ENCODE measurements around the gene APOBEC3A. TPM values are rescaled to one million over a fixed set of nuclear protein-coding genes. Genes with fewer than 3 reads are reported as not detected.

The APOBEC3A gene
- total and polyA plus RNA-seq, 2 of the 8 experiments (the other 6 are each of a cell fraction or from before 2014, with no cell fraction given) = not detected

DNA sequence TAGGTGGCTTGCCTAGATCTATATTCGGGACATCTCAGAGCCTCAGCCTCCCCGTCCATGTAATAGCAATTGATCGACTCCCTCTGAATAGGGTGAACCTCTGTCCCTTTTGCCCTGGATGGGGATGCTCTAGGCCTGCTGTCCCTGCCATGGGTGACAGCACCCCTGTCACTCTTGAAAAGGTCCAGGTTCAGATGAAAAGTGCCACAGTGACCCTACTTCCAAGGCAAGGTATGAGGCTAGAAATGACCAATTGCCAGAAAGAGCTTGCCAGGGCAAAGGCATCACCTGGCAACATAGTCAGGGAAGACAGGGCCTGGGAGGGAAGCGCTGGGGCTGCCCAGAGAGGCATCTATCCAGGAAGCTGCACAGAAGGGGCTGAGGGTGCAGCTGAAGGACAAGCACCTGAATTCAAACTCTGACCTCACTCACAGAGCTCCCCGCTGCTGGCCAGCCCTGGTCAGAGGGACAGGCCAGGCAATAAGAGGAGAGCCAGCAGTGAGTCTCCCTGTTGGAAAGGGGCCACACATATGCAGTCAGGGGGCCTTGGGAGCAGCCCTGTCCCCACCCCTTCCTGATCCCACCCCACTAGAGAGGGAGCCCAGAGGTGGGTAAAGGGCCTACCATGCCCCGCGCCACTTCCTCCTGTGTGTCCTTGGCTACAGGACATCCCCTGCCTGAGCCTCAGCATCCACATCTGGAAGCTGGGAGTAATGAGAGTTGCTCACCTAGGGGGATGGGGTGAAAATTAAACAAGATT lies 9.0 kb upstream of the APOBEC3A start:
- Histone ChIP-seq H3K18ac (ENCODE audit: extremely low read depth, low read length) (no peak overlapping the region), H2BK5ac (ENCODE audit: low read depth, low read length) (no peak overlapping the region), H4K20me1 (replicated peaks in 1 of 2; ENCODE audit: control insufficient read depth in 1 of 2, insufficient read depth in 2 of 2, low read length in 2 of 2) (no peaks in the 10 kb centered on the region), H3K56ac (replicated peaks; ENCODE audit: insufficient read length, low read depth, low read length) (no peak overlapping the region), H3K36me3 (ENCODE audit: control insufficient read depth in 2 of 4, insufficient read depth in 4 of 4, low read length in 3 of 4) (no peaks in the 10 kb centered on the region), H3K79me1 (ENCODE audit: low read depth, low read length) (no peaks in the 10 kb centered on the region), H2AFZ (ENCODE audit: low read length) (no peak overlapping the region), H2BK20ac (ENCODE audit: low read length) (no peak overlapping the region), H3K14ac (ENCODE audit: insufficient read length) (no peak overlapping the region), H3K27me3 (replicated peaks in 1 of 4; ENCODE audit: control insufficient read depth in 3 of 4, extremely low read depth in 1 of 4, insufficient read depth in 3 of 4, low read length in 3 of 4) (peaks cover 0 to 5% (median 0%) of the 10 kb centered on the region in 4 experiments; a peak in 2 of 7 replicates), H4K5ac (ENCODE audit: insufficient read length, low read depth, low read length) (no peak overlapping the region), H2BK120ac (replicated peaks; ENCODE audit: low read depth, low read length) (no peak overlapping the region), H3K9me3 (ENCODE audit: insufficient read depth in 2 of 2, low read depth in 1 of 2, low read length in 1 of 2) (no peaks in the 10 kb centered on the region), H4K8ac (ENCODE audit: extremely low read depth, insufficient read depth, low read length) (no peak overlapping the region; the same call in 1 of the 2 replicates), H3K4me2 (ENCODE audit: insufficient read depth in 1 of 2, low read depth in 2 of 2, low read length in 2 of 2) (no peak overlapping the region), H3K79me2 (ENCODE audit: control insufficient read depth in 1 of 2, insufficient read depth in 2 of 2, low read length in 2 of 2) (no peaks in the 10 kb centered on the region), H4K91ac (replicated peaks; ENCODE audit: insufficient read length, low read length) (no peak overlapping the region), H3K27ac (ENCODE audit: low read depth, low read length) (no peak overlapping the region), H2AK5ac (ENCODE audit: low read depth, low read length) (no peak overlapping the region), H3K4ac (replicated peaks; ENCODE audit: insufficient read length, low read depth, low read length) (no peak overlapping the region), H3K4me1 (replicated peaks in 1 of 4; ENCODE audit: control insufficient read depth in 3 of 4, insufficient read depth in 4 of 4, low read length in 3 of 4) (peaks cover 0 to 3% (median 0%) of the 10 kb centered on the region in 4 experiments; a peak in 3 of 7 replicates), H3K9ac (replicated peaks in 1 of 4; ENCODE audit: extremely low read depth in 1 of 4, low read depth in 3 of 4, low read length in 3 of 4) (no peak overlapping the region), H2BK15ac (ENCODE audit: low read length) (0 out of 2 replicates have a peak overlapping the region, but pooled peaks have one; percentile 31), H3K4me3 (ENCODE audit: extremely low read depth in 1 of 4, insufficient read depth in 2 of 4, low read depth in 3 of 4, low read length in 4 of 4) (no peak overlapping the region), H3K23ac (ENCODE audit: insufficient read length) (no peak overlapping the region), H2BK12ac (ENCODE audit: low read depth, low read length) (no peak overlapping the region), H3K23me2 (ENCODE audit: low read depth, low read length) (no peaks in the 10 kb centered on the region)
- no peak for DNase-seq (ENCODE audit: low read depth in 1 of 2, low spot score in 2 of 2)
- 90% methylated on average over 7 of the region's 7 CpGs; no CpG with 5 or more reads in 1 of the 2 experiments for WGBS, 2 experiments (ENCODE audit: extremely low coverage in 1 of 2, insufficient coverage in 1 of 2, insufficient read length in 1 of 2, insufficient replicate concordance in 2 of 2, low coverage in 1 of 2, low lambda C conversion rate in 2 of 2, missing lambda C conversion rate in 1 of 2)
- CTCF ChIA-PET (ENCODE audit: partially characterized antibody) = interaction anchor here (0.9 kb wide), 1 partner anchor 33 kb away, joined by 3 read pairs; no protein-coding TSS in a partner anchor
- POLR2A ChIA-PET (ENCODE audit: partially characterized antibody) = no interaction called here
- TF ChIP-seq SP2 (IDR thresholded peaks at IDR 0.05; ENCODE audit: low read length) (no peak), RAD21 (IDR thresholded peaks at IDR 0.05 in 1 of 2, conservative IDR thresholded peaks at IDR 0.05 in 1 of 2; ENCODE audit: low read depth in 2 of 2, low read length in 2 of 2) (no peak), BRCA1 (IDR thresholded peaks at IDR 0.05; ENCODE audit: low read depth, low read length) (no peak), ZNF274 (IDR thresholded peaks at IDR 0.05; ENCODE audit: borderline replicate concordance, extremely low read depth, low read length) (no peak), YY1 (IDR thresholded peaks at IDR 0.05; ENCODE audit: low read depth, low read length) (no peak), PHF8 (conservative IDR thresholded peaks at IDR 0.05; ENCODE audit: low read depth, low read length) (no peak), RFX5 (IDR thresholded peaks at IDR 0.05; ENCODE audit: borderline replicate concordance, low read depth, low read length) (no peak), SUZ12 (IDR thresholded peaks at IDR 0.05; ENCODE audit: low read length) (no peak), SIX5 (IDR thresholded peaks at IDR 0.05; ENCODE audit: low read depth, low read length) (no peak)
- TF ChIP-seq, protein P1, sequence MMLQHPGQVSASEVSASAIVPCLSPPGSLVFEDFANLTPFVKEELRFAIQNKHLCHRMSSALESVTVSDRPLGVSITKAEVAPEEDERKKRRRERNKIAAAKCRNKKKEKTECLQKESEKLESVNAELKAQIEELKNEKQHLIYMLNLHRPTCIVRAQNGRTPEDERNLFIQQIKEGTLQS (IDR thresholded peaks at IDR 0.05; ENCODE audit: insufficient read depth, low read depth, low read length) = no peak
- FAIRE-seq = no peak
